Vagina (tissue), 2 donors: ENCODE measurements around the gene GLOD4.

Experiments used
- CTCF ChIP-seq, 3 experiments: fragments of 450-650 bp in 2 of 3; fragments of 200-600 bp in 1 of 3; sonication (generic) in 1 of 3; IDR thresholded peaks; one replicate each; pipeline ENCODE4 v1.5.1; 2017 to 2019; ENCODE audit warnings: antibody characterized with exemption in 3 of 3, mild to moderate bottlenecking in 2 of 3, moderate library complexity in 2 of 3
- POLR2A ChIP-seq, 2 donors: fragments of 450-650 bp; IDR thresholded peaks; one replicate each; pipeline ENCODE4 v1.6.1; 2017; ENCODE audit warnings: antibody characterized with exemption in 2 of 2, mild to moderate bottlenecking in 2 of 2, moderate library complexity in 2 of 2

GRCh38 chr17:800446-801242 lies 18.6 kb upstream of the GLOD4 start:
- TF ChIP-seq POLR2A (IDR thresholded peaks at IDR 0.05) (no peak), CTCF (IDR thresholded peaks at IDR 0.05) (no peak)
